MM.1S (cell line): ENCODE data around the gene KRTDAP.

Experiments
- DNase-seq: peaks from one replicate; pipeline ENCODE4 v3.0.0-alpha.2; 2015
- H2AFZ ChIP-seq: fragments of 300-600 bp; sonication (generic); 2 replicates; pipeline ENCODE4 v1.6.0; 2016; ENCODE audit warnings: antibody characterized with exemption, low read length
- H3F3A ChIP-seq: fragments of 300-600 bp; sonication (generic); 2 replicates; pipeline ENCODE4 v1.6.1; 2016; ENCODE audit warnings: mild to moderate bottlenecking, antibody characterized with exemption, low read length, moderate library complexity, mixed read lengths; ENCODE audit not compliant: insufficient read depth
- H3K27ac ChIP-seq: fragments of 300-600 bp; sonication (generic); 2 replicates; pipeline ENCODE4 v1.5.1; 2016; ENCODE audit warnings: mild to moderate bottlenecking, low read length
- H3K27me3 ChIP-seq: fragments of 300-600 bp; sonication (generic); replicated peaks from 2 replicates; pipeline ENCODE4 v1.6.0; 2016; ENCODE audit warnings: low read length; ENCODE audit not compliant: insufficient read depth
- H3K36me3 ChIP-seq: fragments of 300-600 bp; sonication (generic); replicated peaks from 2 replicates; pipeline ENCODE4 v1.6.1; 2016; ENCODE audit warnings: mild to moderate bottlenecking, low read length, mixed read lengths; ENCODE audit not compliant: insufficient read depth
- H3K4me1 ChIP-seq: fragments of 300-600 bp; sonication (generic); 2 replicates; pipeline ENCODE4 v1.6.1; 2016; ENCODE audit warnings: low read length, mixed read lengths
- H3K4me2 ChIP-seq: fragments of 300-600 bp; sonication (generic); 2 replicates; pipeline ENCODE4 v1.6.0; 2016; ENCODE audit warnings: low read depth, low read length
- H3K4me3 ChIP-seq: fragments of 300-600 bp; sonication (generic); 2 replicates; pipeline ENCODE4 v1.5.1; 2016; ENCODE audit warnings: low read length, mixed read lengths
- H3K79me2 ChIP-seq: fragments of 300-600 bp; sonication (generic); 2 replicates; pipeline ENCODE4 v1.6.1; 2016; ENCODE audit warnings: mixed run types, low read length, mixed read lengths
- H3K9ac ChIP-seq: fragments of 300-600 bp; sonication (generic); 2 replicates; pipeline ENCODE4 v1.6.1; 2016; ENCODE audit warnings: low read length, mixed read lengths
- H3K9me2 ChIP-seq: fragments of 300-600 bp; sonication (generic); replicated peaks from 2 replicates; pipeline ENCODE4 v1.6.1; 2016; ENCODE audit warnings: mild to moderate bottlenecking, low read length, mixed read lengths; ENCODE audit not compliant: insufficient read depth
- H3K9me3 ChIP-seq: fragments of 300-600 bp; sonication (generic); replicated peaks from 2 replicates; pipeline ENCODE4 v1.6.1; 2016; ENCODE audit warnings: mild to moderate bottlenecking, low read length, mixed read lengths; ENCODE audit not compliant: insufficient read depth
- H4K20me1 ChIP-seq: fragments of 300-600 bp; sonication (generic); 2 replicates; pipeline ENCODE4 v1.6.1; 2016; ENCODE audit warnings: mild to moderate bottlenecking, low read length, moderate library complexity, mixed read lengths; ENCODE audit not compliant: insufficient read depth
- EZH2 ChIP-seq: fragments of 300-600 bp; sonication (generic); optimal IDR thresholded peaks from 2 replicates; pipeline ENCODE3; 2017; ENCODE audit warnings: low read depth, mild to moderate bottlenecking, antibody characterized with exemption, low read length, mixed read lengths
- EZH2phosphoT487 ChIP-seq: fragments of 300-600 bp; sonication (generic); IDR thresholded peaks from 2 replicates; pipeline ENCODE4 v1.6.1; 2018; ENCODE audit warnings: antibody characterized with exemption, low read length
- TF ChIP-seq, protein P1 (sequence below): fragments of 300-600 bp; sonication (generic); IDR thresholded peaks from 2 replicates; pipeline ENCODE4 v1.5.1; 2016; ENCODE audit warnings: antibody characterized with exemption, low read length, mixed read lengths

KRTDAP gene

DNA sequence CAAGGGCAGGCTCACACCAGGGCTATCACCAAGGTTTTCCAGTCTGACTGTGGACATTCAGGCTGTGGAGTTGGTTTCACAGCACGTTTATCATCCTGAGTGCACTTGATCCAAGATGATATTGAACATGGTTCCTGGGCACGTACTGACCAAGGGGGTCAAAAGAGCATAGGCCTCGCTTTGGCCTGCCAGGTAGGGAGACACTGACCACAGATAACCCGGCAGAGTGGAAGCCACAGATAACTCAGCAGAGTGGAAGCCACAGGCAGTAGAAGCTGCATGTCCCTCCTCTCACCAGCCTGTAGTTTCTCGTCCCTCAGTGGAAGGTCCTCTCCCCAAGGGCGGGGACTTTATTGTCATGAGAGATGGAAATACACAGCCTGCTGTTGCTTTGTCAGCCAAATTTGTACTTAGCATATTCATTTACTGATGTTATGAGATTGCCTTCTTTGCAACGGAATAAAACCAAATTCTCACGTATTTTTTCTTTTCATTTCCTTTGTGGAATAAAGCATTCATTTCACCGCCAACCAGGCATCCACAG lies 8.8 kb upstream of the KRTDAP start:
- TF ChIP-seq, protein P1, sequence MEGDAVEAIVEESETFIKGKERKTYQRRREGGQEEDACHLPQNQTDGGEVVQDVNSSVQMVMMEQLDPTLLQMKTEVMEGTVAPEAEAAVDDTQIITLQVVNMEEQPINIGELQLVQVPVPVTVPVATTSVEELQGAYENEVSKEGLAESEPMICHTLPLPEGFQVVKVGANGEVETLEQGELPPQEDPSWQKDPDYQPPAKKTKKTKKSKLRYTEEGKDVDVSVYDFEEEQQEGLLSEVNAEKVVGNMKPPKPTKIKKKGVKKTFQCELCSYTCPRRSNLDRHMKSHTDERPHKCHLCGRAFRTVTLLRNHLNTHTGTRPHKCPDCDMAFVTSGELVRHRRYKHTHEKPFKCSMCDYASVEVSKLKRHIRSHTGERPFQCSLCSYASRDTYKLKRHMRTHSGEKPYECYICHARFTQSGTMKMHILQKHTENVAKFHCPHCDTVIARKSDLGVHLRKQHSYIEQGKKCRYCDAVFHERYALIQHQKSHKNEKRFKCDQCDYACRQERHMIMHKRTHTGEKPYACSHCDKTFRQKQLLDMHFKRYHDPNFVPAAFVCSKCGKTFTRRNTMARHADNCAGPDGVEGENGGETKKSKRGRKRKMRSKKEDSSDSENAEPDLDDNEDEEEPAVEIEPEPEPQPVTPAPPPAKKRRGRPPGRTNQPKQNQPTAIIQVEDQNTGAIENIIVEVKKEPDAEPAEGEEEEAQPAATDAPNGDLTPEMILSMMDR: no peak
- no peak for TF ChIP-seq EZH2phosphoT487
- TF ChIP-seq EZH2: no peak
- DNase-seq: no peak
- no peaks in the 10 kb centered on the region for H3K36me3 ChIP-seq

DNA sequence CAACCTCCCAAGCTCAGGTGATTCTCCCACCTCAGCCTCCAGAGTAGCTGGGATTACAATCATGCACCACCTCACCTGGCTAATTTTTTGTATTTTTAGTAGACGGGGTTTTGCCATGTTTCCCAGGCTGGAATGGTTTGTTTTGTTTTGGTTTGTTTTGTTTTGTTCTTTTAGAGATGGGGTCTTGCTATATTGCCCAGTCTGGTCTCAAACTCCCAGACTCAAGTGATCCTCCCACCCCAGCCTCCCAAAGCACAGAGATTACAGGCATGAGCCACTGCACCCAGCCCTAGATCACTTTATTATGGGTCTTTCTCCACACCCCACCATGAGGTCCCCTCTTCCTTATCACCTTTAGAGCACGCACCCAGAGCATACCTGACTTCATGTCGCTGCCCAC lies 8.0 kb upstream of the KRTDAP start:
- H3K9ac ChIP-seq: no peak overlapping the region
- no peak for DNase-seq
- H3K9me2 ChIP-seq: no peaks in the 10 kb centered on the region
- H3K4me3 ChIP-seq: no peak overlapping the region
- H3K36me3 ChIP-seq: no peaks in the 10 kb centered on the region
- H3F3A ChIP-seq: no peaks in the 10 kb centered on the region
- H4K20me1 ChIP-seq: no peaks in the 10 kb centered on the region
- H3K79me2 ChIP-seq: no peaks in the 10 kb centered on the region
- H3K27ac ChIP-seq: no peak overlapping the region
- H2AFZ ChIP-seq: no peak overlapping the region
- H3K4me1 ChIP-seq: 0 out of 2 replicates have a peak, but pooled peaks cover 3% of the 10 kb centered on the region
- no peak for TF ChIP-seq EZH2phosphoT487
- no peak for TF ChIP-seq EZH2
- TF ChIP-seq, protein P1: no peak
- H3K4me2 ChIP-seq: no peak overlapping the region
- H3K27me3 ChIP-seq: peaks cover 91% of the 10 kb centered on the region
- no peaks in the 10 kb centered on the region for H3K9me3 ChIP-seq

More for the DNA sequence above, 8.8 kb upstream of the KRTDAP start:
- Histone ChIP-seq H3K4me1 (0 out of 2 replicates have a peak, but pooled peaks cover 3% of the 10 kb centered on the region), H3K9ac (no peak overlapping the region), H3F3A (no peaks in the 10 kb centered on the region), H3K9me3 (no peaks in the 10 kb centered on the region), H3K79me2 (no peaks in the 10 kb centered on the region), H2AFZ (no peak overlapping the region), H3K27me3 (peaks cover 92% of the 10 kb centered on the region), H3K4me3 (no peak overlapping the region), H4K20me1 (no peaks in the 10 kb centered on the region), H3K4me2 (no peak overlapping the region), H3K27ac (no peak overlapping the region), H3K9me2 (no peaks in the 10 kb centered on the region)

DNA sequence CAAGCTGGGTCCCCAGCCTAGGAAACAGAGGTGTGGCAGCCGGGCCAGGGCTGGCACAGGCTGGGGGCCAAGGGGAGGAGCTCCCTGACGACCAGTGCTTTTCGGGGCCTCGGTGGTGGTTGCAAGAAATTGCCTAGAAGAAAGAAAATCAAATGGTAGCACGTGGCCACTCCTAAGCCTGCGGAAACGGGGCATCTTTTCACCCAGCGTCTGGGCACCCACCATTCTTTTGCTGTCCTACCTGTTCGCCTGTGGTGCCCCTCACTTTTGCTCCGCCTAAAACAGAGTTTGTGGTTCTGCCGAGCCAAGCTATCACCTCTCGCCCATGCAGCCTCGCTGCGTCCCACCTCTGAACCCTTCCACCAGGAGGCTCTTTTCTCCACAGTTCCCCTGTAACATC lies 7.1 kb upstream of the KRTDAP start:
- DNase-seq: no peak
- H4K20me1 ChIP-seq: no peaks in the 10 kb centered on the region
- no peak overlapping the region for H3K4me3 ChIP-seq
- no peak overlapping the region for H3K9ac ChIP-seq
- no peaks in the 10 kb centered on the region for H3K36me3 ChIP-seq
- H3K9me3 ChIP-seq: no peaks in the 10 kb centered on the region
- H3K4me1 ChIP-seq: 0 out of 2 replicates have a peak, but pooled peaks cover 3% of the 10 kb centered on the region
- TF ChIP-seq EZH2phosphoT487 (no peak), EZH2 (no peak)
- TF ChIP-seq, protein P1: no peak
- H3K27ac ChIP-seq: no peak overlapping the region
- no peaks in the 10 kb centered on the region for H3K9me2 ChIP-seq
- no peak overlapping the region for H2AFZ ChIP-seq
- no peaks in the 10 kb centered on the region for H3K79me2 ChIP-seq
- no peaks in the 10 kb centered on the region for H3F3A ChIP-seq
- no peak overlapping the region for H3K4me2 ChIP-seq
- H3K27me3 ChIP-seq: peaks cover 91% of the 10 kb centered on the region
